GM12892 (cell line): ENCODE measurements around the gene SLC12A5.
"Not testable (repeated sequence)": the region's sequence is repeated elsewhere in the genome, so short reads cannot be mapped to it uniquely, and the experiment has no call there.

Experiments used
- POLR2A ChIP-seq: IDR thresholded peaks from 2 replicates; pipeline ENCODE4 v1.6.1; 2011; ENCODE audit warnings: low read depth, low read length, control low read depth
- TAF1 ChIP-seq: IDR thresholded peaks from 2 replicates; pipeline ENCODE4 v1.6.1; 2011; ENCODE audit warnings: low read depth, mild to moderate bottlenecking, control low read depth, low read length, borderline replicate concordance

GRCh38 chr20:45995495-45996097 is 33.4 kb upstream of the SLC12A5 start:
- not testable (repeated sequence) for TF ChIP-seq TAF1, POLR2A
